Immature natural killer cell (primary cell): ENCODE data around the gene TGFBR3L. TPM values are rescaled to one million over a fixed set of nuclear protein-coding genes. Genes with fewer than 3 reads are reported as not detected.

Experiments used
- DNase-seq, 3 donors: peaks; one replicate each; pipeline ENCODE4 v3.0.0; 2022; ENCODE audit warnings: mixed read lengths in 1 of 3
- H3K27ac Mint-ChIP-seq, 6 donors: one replicate each; pipeline ENCODE4 v1.8.0; 2020; ENCODE audit warnings: mixed read lengths in 6 of 6, mild to moderate bottlenecking in 5 of 6, inconsistent platforms in 4 of 6, moderate library complexity in 3 of 6
- H3K27me3 Mint-ChIP-seq, 3 donors: one replicate each; pipeline ENCODE4 v1.8.0; 2020 to 2021; ENCODE audit warnings: low read depth in 3 of 3, mild to moderate bottlenecking in 3 of 3, mixed read lengths in 3 of 3, moderate library complexity in 3 of 3, inconsistent platforms in 1 of 3
- H3K36me3 Mint-ChIP-seq, 3 donors: one replicate each; pipeline ENCODE4 v1.8.0; 2020; ENCODE audit warnings: mixed read lengths in 3 of 3, inconsistent platforms in 2 of 3, mild to moderate bottlenecking in 2 of 3
- H3K4me1 Mint-ChIP-seq, 2 donors: one replicate each; pipeline ENCODE4 v1.8.0; 2020; ENCODE audit warnings: inconsistent platforms in 2 of 2, mild to moderate bottlenecking in 2 of 2, mixed read lengths in 2 of 2, moderate library complexity in 1 of 2
- H3K4me3 Mint-ChIP-seq, 5 donors: one replicate each; pipeline ENCODE4 v1.8.0; 2020; ENCODE audit warnings: mild to moderate bottlenecking in 5 of 5, mixed read lengths in 5 of 5, inconsistent platforms in 3 of 5, moderate library complexity in 3 of 5
- H3K9me3 Mint-ChIP-seq, 6 donors: one replicate each; pipeline ENCODE4 v1.8.0; 2020; ENCODE audit warnings: mild to moderate bottlenecking in 6 of 6, mixed read lengths in 6 of 6, inconsistent platforms in 4 of 6, moderate library complexity in 3 of 6
- polyA plus RNA-seq, 3 donors: library from polyadenylated mRNA; unstranded; fragments of 300-500 nt; fragmentation: Illumina TruSeq; gene quantifications; one replicate each; pipeline ENCODE4 v1.2.3, GENCODE V29; 2021

Gene TGFBR3L
- polyA plus RNA-seq, 3 donors from 2014 or later, result 0.86 TPM; not detected in 2

DNA sequence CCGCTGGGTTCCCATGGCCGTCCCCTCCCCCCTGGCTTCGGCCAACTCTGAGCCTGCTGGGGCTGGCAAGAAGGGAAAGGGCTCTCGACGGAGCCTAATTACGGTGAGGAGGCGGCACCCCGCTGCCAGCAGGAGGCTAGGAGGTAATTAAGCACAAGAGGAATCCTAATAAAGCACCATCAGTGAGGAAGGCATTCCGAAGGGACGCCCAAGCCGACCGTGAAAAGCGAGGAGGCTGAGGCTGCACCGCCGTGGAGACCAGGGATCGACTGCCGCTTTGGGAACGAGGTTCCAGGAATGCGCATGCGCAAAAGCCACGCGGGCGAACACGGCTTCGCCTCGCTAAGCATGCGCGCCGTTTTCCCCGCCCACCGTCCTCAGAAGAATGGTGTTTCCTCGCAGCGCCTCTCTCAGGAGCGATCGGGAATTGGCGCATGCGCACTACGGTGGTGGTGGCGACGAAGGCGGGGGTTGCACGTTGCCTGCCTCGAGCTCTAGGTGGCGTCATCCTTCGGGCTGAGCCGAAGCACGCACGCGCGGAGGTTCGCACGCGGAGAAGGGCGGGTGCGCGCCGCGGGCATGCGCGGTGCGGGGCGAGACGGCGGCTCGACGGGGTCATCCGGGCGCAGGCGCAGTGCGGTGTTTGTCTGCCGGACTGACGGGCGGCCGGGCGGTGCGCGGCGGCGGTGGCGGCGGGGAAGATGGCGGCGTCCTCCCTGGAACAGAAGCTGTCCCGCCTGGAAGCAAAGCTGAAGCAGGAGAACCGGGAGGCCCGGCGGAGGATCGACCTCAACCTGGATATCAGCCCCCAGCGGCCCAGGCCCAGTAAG is 11.2 kb upstream of the TGFBR3L start, which contains the start of gene MAP2K7:
Gene MAP2K7 (plus strand): TSS at position 634 of the 830 bp plus-strand sequence. CDS start 68 bp downstream, at position 702.
- Mint-ChIP-seq H3K9me3 (peaks cover 0 to 2% (median 0%) of the 10 kb centered on the region in 6 donors), H3K27me3 (peaks cover 26 to 35% (median 28%) of the 10 kb centered on the region in 3 donors), H3K4me3 (peak within 1 kb of the TSS; percentile 88 to 92 (median 91)), H3K4me1 (peaks cover 31 to 35% of the 10 kb centered on the region in 2 donors), H3K36me3 (peaks cover 0 to 3% (median 0%) of the 10 kb centered on the region in 3 donors), H3K27ac (peak within 1 kb of the TSS; percentile 92 to 99 (median 98))
- DNase-seq, result peak; percentile 100

DNA sequence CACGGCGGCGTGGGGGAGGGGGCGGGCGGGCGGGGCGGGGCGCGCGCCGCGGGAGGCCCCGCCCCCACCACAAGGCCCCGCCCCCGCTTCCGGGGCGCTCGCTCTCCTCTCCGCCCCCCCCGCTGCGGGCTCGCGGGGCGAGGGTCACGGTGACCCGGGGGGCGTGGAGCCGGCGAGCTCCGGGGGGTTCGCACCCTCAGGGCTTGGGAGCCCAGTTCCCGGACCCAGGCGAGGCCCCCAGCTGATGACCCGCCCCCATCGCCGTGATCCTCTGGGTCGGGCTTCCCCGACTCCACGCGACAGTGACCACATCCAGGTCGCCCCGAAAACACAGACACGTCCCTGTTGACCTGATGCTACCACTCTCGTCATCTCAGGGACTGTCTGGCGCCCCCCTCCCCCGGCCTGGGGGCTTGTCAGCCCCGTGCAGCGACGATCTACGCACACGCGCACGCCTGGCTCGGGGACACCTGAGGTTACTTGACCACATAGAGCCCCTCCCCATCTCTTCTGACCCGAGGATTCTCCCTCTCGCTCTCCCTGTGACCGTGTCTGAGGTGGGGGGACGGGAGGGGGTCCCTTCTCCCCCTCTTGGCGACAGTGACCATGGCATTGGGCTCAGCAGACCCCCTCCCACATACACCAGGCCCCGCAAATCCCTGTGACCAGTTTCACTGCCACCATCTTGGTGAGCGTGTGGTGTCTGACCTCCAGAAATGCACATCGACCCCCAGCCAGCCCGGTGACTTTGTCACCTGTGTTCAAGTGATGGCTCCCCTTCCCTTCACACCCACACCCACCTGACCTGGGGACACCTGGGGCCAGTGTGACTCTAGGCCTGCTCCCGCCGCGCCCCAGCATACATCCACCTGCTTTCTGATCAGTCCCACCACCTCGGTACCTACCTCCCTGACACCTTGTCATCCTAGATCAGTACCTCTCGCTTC is 10.3 kb upstream of the TGFBR3L start:
- peak; percentile 93 to 94 (median 94) for DNase-seq
- peaks cover 0 to 3% (median 0%) of the 10 kb centered on the region in 3 donors for H3K36me3 Mint-ChIP-seq
- H3K4me1 Mint-ChIP-seq, result peaks cover 31 to 35% of the 10 kb centered on the region in 2 donors
- peak overlapping the region; percentile 80 to 99 (median 98) for H3K27ac Mint-ChIP-seq
- peaks cover 0 to 2% (median 0%) of the 10 kb centered on the region in 6 donors for H3K9me3 Mint-ChIP-seq
- peaks cover 26 to 34% (median 31%) of the 10 kb centered on the region in 3 donors for H3K27me3 Mint-ChIP-seq
- peak overlapping the region; percentile 85 to 92 (median 90) for H3K4me3 Mint-ChIP-seq

- Mint-ChIP-seq H3K9me3 (peaks cover 0 to 2% (median 0%) of the 10 kb centered on the region in 6 donors), H3K36me3 (peaks cover 0 to 3% (median 0%) of the 10 kb centered on the region in 3 donors), H3K4me3 (peak overlapping the region; percentile 85 to 92 (median 90)), H3K4me1 (peaks cover 31 to 35% of the 10 kb centered on the region in 2 donors), H3K27ac (peak overlapping the region; percentile 80 to 99 (median 98)), H3K27me3 (peaks cover 26 to 34% (median 31%) of the 10 kb centered on the region in 3 donors)
- no peak for DNase-seq
Observed at GRCh38 chr19:7905268-7905667, 9.4 kb upstream of the TGFBR3L start.

- Mint-ChIP-seq H3K36me3 (peaks cover 0 to 3% (median 0%) of the 10 kb centered on the region in 3 donors), H3K4me3 (peak overlapping the region; percentile 67 to 82 (median 75)), H3K4me1 (peaks cover 31 to 35% of the 10 kb centered on the region in 2 donors), H3K27ac (peak overlapping the region in 5 of 6 donors; percentile 95 to 99 (median 98)), H3K27me3 (peaks cover 26 to 34% (median 31%) of the 10 kb centered on the region in 3 donors), H3K9me3 (peaks cover 0 to 2% (median 0%) of the 10 kb centered on the region in 6 donors)
- no peak for DNase-seq
Observed at GRCh38 chr19:7905859-7906258, 8.8 kb upstream of the TGFBR3L start.

- H3K4me1 Mint-ChIP-seq, result peaks cover 31 to 32% of the 10 kb centered on the region in 2 donors
- H3K36me3 Mint-ChIP-seq, result peaks cover 0 to 6% (median 6%) of the 10 kb centered on the region in 3 donors
- H3K27me3 Mint-ChIP-seq, result peaks cover 28 to 35% (median 31%) of the 10 kb centered on the region in 3 donors
- no peak for DNase-seq
- peak overlapping the region in 4 of 6 donors; percentile 8 to 77 (median 45) for H3K27ac Mint-ChIP-seq
- H3K9me3 Mint-ChIP-seq, result peaks cover 0 to 3% (median 0%) of the 10 kb centered on the region in 6 donors
- no peak overlapping the region for H3K4me3 Mint-ChIP-seq
Observed at GRCh38 chr19:7907122-7907521, 7.5 kb upstream of the TGFBR3L start.

DNA sequence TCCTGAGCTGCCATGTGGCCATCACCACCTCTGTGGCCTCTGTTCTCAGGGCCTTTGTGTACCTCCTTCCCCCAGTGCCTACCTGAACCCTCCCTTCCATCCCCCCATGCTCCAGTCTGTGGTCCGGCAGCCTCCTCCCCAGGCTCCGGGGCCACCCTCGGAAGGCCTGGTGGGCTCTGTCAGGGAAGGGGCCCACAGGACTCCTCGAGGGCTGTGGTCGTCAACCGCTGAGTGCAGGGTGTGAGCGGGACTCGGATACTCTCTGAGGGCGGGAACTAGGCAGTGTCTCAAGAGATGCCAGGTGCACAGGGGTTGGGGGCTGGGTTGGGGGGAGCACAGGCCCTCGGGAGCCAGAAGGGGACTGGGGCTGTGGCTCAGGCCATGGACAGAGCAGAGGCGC is 7.1 kb upstream of the TGFBR3L start:
- Mint-ChIP-seq H3K36me3 (peaks cover 0 to 6% (median 6%) of the 10 kb centered on the region in 3 donors), H3K4me1 (peaks cover 29 to 30% of the 10 kb centered on the region in 2 donors), H3K27me3 (peaks cover 26 to 35% (median 30%) of the 10 kb centered on the region in 3 donors), H3K4me3 (no peak overlapping the region), H3K9me3 (peaks cover 0 to 3% (median 0%) of the 10 kb centered on the region in 6 donors), H3K27ac (peak overlapping the region in 2 of 6 donors; percentile 30 to 60)
- no peak for DNase-seq

DNA sequence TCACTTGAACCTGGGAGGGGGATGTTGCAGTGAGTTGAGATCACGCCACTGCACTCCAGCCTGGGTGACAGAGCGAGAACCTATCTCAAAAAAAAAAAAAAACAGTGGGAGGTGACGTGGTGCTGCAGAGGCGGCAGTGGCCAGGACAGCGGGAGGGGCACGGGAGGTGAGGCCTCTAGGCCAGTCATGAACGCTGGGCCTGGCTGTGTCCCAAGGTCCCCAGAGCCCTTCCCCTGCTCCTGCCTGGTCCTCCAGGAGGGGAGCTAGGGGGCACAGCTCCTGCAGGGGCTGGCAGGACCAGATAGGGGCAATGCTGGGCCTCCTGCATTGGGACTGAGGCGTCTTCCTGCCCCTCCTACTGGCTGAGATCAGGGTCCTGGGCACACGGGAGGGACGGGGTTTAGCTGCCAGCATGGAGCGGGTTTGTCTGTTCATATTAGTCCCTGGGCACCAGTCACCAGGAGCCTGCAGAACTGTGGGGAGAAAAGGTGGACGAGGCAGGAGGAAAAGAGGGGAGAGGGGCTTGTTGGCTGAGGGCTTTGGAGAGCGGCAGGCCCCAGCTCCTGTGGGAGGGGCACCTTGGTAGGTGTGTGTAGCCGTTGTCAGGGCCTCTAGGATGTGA is 6.4 kb upstream of the TGFBR3L start:
- peak in 1 of 3 donors; percentile 0 for DNase-seq
- Mint-ChIP-seq H3K27ac (peak overlapping the region in 2 of 6 donors; percentile 28 to 49), H3K27me3 (peaks cover 23 to 35% (median 25%) of the 10 kb centered on the region in 3 donors), H3K9me3 (peaks cover 0 to 3% (median 0%) of the 10 kb centered on the region in 6 donors), H3K4me1 (peaks cover 23 to 24% of the 10 kb centered on the region in 2 donors), H3K36me3 (peaks cover 0 to 11% (median 10%) of the 10 kb centered on the region in 3 donors), H3K4me3 (no peak overlapping the region)

GRCh38 chr19:7908742-7909461 is 5.7 kb upstream of the TGFBR3L start:
- Mint-ChIP-seq H3K4me1 (peaks cover 18 to 20% of the 10 kb centered on the region in 2 donors), H3K4me3 (no peak overlapping the region), H3K27ac (no peak overlapping the region), H3K36me3 (peaks cover 0 to 11% (median 10%) of the 10 kb centered on the region in 3 donors), H3K9me3 (peaks cover 0 to 3% (median 0%) of the 10 kb centered on the region in 6 donors), H3K27me3 (peaks cover 16 to 28% (median 18%) of the 10 kb centered on the region in 3 donors)
- DNase-seq, result peak in 1 of 3 donors; percentile 1

DNA sequence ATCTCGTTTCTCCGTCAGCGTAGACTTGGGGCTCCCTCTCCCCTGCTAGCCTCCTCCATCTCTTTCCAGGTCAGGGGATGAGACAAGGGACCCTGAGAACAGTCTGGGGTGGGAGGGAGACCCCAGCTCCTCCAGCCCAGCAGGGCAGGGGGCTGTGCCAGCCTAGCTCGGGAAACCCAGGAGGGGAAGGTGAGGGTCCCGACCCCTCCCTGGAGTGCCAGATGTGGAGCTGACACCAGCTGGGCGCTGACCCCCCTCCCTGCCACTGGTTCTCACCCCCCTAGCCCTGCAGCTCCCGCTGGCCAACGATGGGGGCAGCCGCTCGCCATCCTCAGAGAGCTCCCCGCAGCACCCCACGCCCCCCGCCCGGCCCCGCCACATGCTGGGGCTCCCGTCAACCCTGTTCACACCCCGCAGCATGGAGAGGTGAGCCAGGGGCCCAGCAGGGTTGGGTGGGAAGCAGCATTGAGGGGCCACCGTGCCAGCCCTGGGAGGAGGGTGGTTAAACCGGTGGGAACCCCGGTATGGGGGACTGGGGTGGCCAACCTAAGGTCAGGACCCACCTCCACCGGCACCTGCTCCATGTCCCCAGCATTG is 5.1 kb upstream of the TGFBR3L start:
- Mint-ChIP-seq H3K27me3 (peaks cover 11 to 27% (median 15%) of the 10 kb centered on the region in 3 donors), H3K4me3 (no peak overlapping the region), H3K4me1 (peaks cover 16% of the 10 kb centered on the region in 2 donors), H3K27ac (no peak overlapping the region), H3K9me3 (peaks cover 0 to 3% (median 0%) of the 10 kb centered on the region in 6 donors), H3K36me3 (peaks cover 0 to 11% (median 10%) of the 10 kb centered on the region in 3 donors)
- no peak for DNase-seq

GRCh38 chr19:7910321-7911161 is 4.1 kb upstream of the TGFBR3L start:
- Mint-ChIP-seq H3K36me3 (peaks cover 0 to 11% (median 10%) of the 10 kb centered on the region in 3 donors), H3K4me1 (peaks cover 8 to 11% of the 10 kb centered on the region in 2 donors), H3K27ac (peak overlapping the region in 1 of 6 donors; percentile 35), H3K9me3 (peaks cover 0 to 3% (median 0%) of the 10 kb centered on the region in 6 donors), H3K27me3 (peaks cover 11 to 29% (median 18%) of the 10 kb centered on the region in 3 donors), H3K4me3 (no peak overlapping the region)
- no peak for DNase-seq

DNA sequence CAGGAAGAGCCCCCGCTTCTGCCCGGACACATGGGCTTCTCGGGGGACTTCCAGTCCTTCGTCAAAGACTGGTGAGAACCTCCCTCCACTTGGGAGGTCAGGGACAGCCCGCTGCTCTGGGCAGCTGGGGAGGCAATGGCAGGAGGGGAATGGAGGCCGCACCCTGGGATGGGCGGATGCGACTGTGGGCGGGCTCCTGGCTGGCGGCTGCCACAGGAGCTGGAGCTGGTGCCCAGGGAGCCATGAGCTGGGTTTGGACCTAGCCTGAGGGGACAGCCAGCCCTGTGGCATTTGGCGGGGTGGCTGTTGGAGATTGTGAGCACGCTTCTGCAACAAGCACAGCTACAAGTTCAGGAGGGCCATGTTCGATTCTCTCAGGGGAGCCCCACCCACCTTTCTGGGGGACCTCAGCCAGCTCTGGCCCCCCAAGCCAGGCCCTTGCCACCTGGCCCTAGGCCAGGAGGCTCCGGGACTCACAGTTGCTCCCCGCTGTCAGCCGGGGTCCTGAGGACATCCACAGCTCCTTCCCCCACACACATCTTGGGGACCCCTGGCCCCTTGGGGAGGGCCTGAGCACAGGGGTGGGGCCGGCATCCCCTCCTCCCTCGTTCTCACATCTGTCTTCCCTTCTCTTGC is 3.0 kb upstream of the TGFBR3L start:
- peaks cover 0 to 3% (median 0%) of the 10 kb centered on the region in 6 donors for H3K9me3 Mint-ChIP-seq
- H3K27me3 Mint-ChIP-seq, result peaks cover 14 to 30% (median 20%) of the 10 kb centered on the region in 3 donors
- H3K4me3 Mint-ChIP-seq, result no peak overlapping the region
- peak in 1 of 3 donors; percentile 0 for DNase-seq
- peaks cover 0 to 11% (median 10%) of the 10 kb centered on the region in 3 donors for H3K36me3 Mint-ChIP-seq
- H3K27ac Mint-ChIP-seq, result no peak overlapping the region
- peaks cover 7 to 13% of the 10 kb centered on the region in 2 donors for H3K4me1 Mint-ChIP-seq
